ENCODE data around the gene PDLIM5. TPM values are rescaled to one million over a fixed set of nuclear protein-coding genes. Genes with fewer than 3 reads are reported as not detected.

PDLIM5 gene
- polyA plus RNA-seq, 1 donor (not counting 4 experiments of a cell fraction or from before 2014, with no cell fraction given), result 112 TPM

DNA sequence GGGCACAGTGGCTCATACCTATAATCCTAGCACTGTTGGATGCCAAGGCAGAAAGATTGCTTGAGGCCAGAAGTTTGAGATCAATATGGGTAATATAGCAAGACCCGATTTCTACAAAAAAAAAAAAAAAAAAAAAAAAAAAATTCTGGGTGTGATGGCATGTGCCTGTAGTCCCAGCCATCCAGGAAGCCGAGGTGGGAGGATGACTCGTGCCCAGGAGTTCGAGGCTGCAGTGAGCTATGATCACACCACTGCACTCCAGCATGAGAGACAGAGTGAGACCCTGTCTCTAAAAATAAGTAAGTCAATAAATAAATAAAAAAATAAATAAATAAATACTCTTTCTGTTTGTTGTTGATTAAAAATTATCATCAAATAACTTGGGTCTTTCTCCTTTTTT is 243.6 kb downstream of the PDLIM5 start:
- Histone ChIP-seq H3K4me3 (ENCODE audit: control insufficient read depth in 2 of 3, extremely low read depth in 1 of 3, insufficient read depth in 2 of 3, low read depth in 1 of 3, low read length in 3 of 3) (no peak overlapping the region), H3K9me1 (ENCODE audit: control insufficient read depth, extremely low read depth, insufficient read depth, low read length) (no peaks in the 10 kb centered on the region), H3K4me1 (ENCODE audit: control insufficient read depth, extremely low read depth, insufficient read depth, low read length) (no peaks in the 10 kb centered on the region), H3K79me2 (ENCODE audit: control insufficient read depth, insufficient read depth, low read length) (no peaks in the 10 kb centered on the region), H4K20me1 (ENCODE audit: control insufficient read depth, extremely low read depth, insufficient read depth, low read length) (no peaks in the 10 kb centered on the region), H2AFZ (ENCODE audit: control insufficient read depth, low read length) (no peak overlapping the region), H3K36me3 (ENCODE audit: control insufficient read depth in 2 of 2, extremely low read depth in 1 of 2, insufficient read depth in 2 of 2, low read length in 2 of 2) (no peaks in the 10 kb centered on the region), H3K27ac (ENCODE audit: control insufficient read depth, insufficient read depth, low read length) (no peak overlapping the region), H3K9me3 (ENCODE audit: control insufficient read depth, low read depth, low read length) (no peaks in the 10 kb centered on the region), H3K4me2 (ENCODE audit: control insufficient read depth, extremely low read depth, insufficient read depth, low read depth, low read length) (no peak overlapping the region), H3K27me3 (ENCODE audit: control insufficient read depth, extremely low read depth, insufficient read depth, low read length) (no peaks in the 10 kb centered on the region), H3K9ac (ENCODE audit: control insufficient read depth, extremely low read depth, insufficient read depth, low read length) (no peak overlapping the region)
- dilution Hi-C loops (cut with MboI; ENCODE audit: extremely low pct_ligation_motif_present, low sequenced_read_pairs), result no loop called here
- DNase-seq (ENCODE audit: low read depth, low spot score) (no peak), FAIRE-seq (no peak)
- TF ChIP-seq CTCF (optimal IDR thresholded peaks at IDR 0.05 in 1 of 3, IDR thresholded peaks at IDR 0.05 in 1 of 3, conservative IDR thresholded peaks at IDR 0.05 in 1 of 3; ENCODE audit: extremely low read depth in 1 of 3, insufficient read depth in 2 of 3, low read length in 3 of 3) (no peak), EZH2 (IDR thresholded peaks at IDR 0.05; ENCODE audit: low read length) (no peak)

DNA sequence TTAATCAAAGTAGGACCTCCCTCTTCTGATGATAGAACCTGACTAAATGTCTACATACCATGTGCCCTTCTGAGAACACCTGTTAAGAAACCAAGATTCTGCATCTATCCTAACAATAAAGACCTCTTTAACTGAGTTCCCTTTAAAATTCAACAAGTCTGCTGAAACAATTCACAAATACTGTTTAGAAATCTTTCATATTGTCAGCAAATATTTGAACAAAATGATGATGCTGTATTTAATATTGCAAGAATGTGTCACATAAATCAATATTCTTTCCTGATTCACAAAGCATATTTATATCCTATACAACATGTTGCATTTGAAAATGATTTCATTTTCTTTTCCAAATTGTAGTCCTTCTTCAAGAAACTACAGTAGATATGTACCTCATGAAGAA is 246.4 kb downstream of the PDLIM5 start:
- dilution Hi-C loops (cut with MboI; ENCODE audit: extremely low pct_ligation_motif_present, low sequenced_read_pairs), result no loop called here
- TF ChIP-seq CTCF (optimal IDR thresholded peaks at IDR 0.05 in 1 of 3, IDR thresholded peaks at IDR 0.05 in 1 of 3, conservative IDR thresholded peaks at IDR 0.05 in 1 of 3; ENCODE audit: extremely low read depth in 1 of 3, insufficient read depth in 2 of 3, low read length in 3 of 3), result no peak
- no peak for TF ChIP-seq EZH2 (IDR thresholded peaks at IDR 0.05; ENCODE audit: low read length)
- Histone ChIP-seq H4K20me1 (ENCODE audit: control insufficient read depth, extremely low read depth, insufficient read depth, low read length) (no peaks in the 10 kb centered on the region), H3K4me1 (ENCODE audit: control insufficient read depth, extremely low read depth, insufficient read depth, low read length) (no peaks in the 10 kb centered on the region), H3K27ac (ENCODE audit: control insufficient read depth, insufficient read depth, low read length) (no peak overlapping the region), H3K9me3 (ENCODE audit: control insufficient read depth, low read depth, low read length) (no peaks in the 10 kb centered on the region), H3K4me3 (ENCODE audit: control insufficient read depth in 2 of 3, extremely low read depth in 1 of 3, insufficient read depth in 2 of 3, low read depth in 1 of 3, low read length in 3 of 3) (no peak overlapping the region), H3K9me1 (ENCODE audit: control insufficient read depth, extremely low read depth, insufficient read depth, low read length) (no peaks in the 10 kb centered on the region), H3K79me2 (ENCODE audit: control insufficient read depth, insufficient read depth, low read length) (no peaks in the 10 kb centered on the region), H3K36me3 (ENCODE audit: control insufficient read depth in 2 of 2, extremely low read depth in 1 of 2, insufficient read depth in 2 of 2, low read length in 2 of 2) (no peaks in the 10 kb centered on the region), H3K9ac (ENCODE audit: control insufficient read depth, extremely low read depth, insufficient read depth, low read length) (no peak overlapping the region), H3K4me2 (ENCODE audit: control insufficient read depth, extremely low read depth, insufficient read depth, low read depth, low read length) (no peak overlapping the region), H3K27me3 (ENCODE audit: control insufficient read depth, extremely low read depth, insufficient read depth, low read length) (no peaks in the 10 kb centered on the region), H2AFZ (ENCODE audit: control insufficient read depth, low read length) (no peak overlapping the region)
- DNase-seq (ENCODE audit: low read depth, low spot score), result no peak
- FAIRE-seq, result no peak
